DMS153 treated with DMSO at 0.1 percent for 48 hours (cell line): ENCODE data around the gene CCDC187.
"Not testable (repeated sequence)": the region's sequence is repeated elsewhere in the genome, so short reads cannot be mapped to it uniquely, and the experiment has no call there.

ENCODE experiments used
- DNase-seq: peaks from one replicate; lab custom pipeline; 2025; ENCODE audit not compliant: unreplicated experiment; lab: John Stamatoyannopoulos, UW

Gene CCDC187

GRCh38 chr9:136303825-136304416, at the start of gene CCDC187:
CCDC187 (minus strand) TSS chr9:136304094; CDS start chr9:136303830, 264 bp downstream.
- no peak for DNase-seq

- DNase-seq: no peak
Observed at GRCh38 chr9:136353088-136353487, 49.2 kb upstream of the CCDC187 start.

- DNase-seq: no peak
Observed at GRCh38 chr9:136352682-136353081, 48.8 kb upstream of the CCDC187 start.

GRCh38 chr9:136351868-136352267, 48.0 kb upstream of the CCDC187 start:
- DNase-seq: not testable (repeated sequence)

GRCh38 chr9:136351252-136351800, 47.4 kb upstream of the CCDC187 start:
- DNase-seq: no peak

- no peak for DNase-seq
Observed at GRCh38 chr9:136349546-136349945, 45.7 kb upstream of the CCDC187 start.

- DNase-seq: no peak
Observed at GRCh38 chr9:136348691-136349090, 44.8 kb upstream of the CCDC187 start.

GRCh38 chr9:136347472-136348256, 43.8 kb upstream of the CCDC187 start:
- DNase-seq: no peak

GRCh38 chr9:136346927-136347465, 43.1 kb upstream of the CCDC187 start:
- DNase-seq: no peak

GRCh38 chr9:136346157-136346481, 42.2 kb upstream of the CCDC187 start:
- DNase-seq: no peak

GRCh38 chr9:136345281-136346156, 41.6 kb upstream of the CCDC187 start:
- DNase-seq: no peak

- no peak for DNase-seq
Observed at GRCh38 chr9:136344544-136345280, 40.8 kb upstream of the CCDC187 start.

GRCh38 chr9:136343884-136344269, 40.0 kb upstream of the CCDC187 start:
- DNase-seq: no peak

- DNase-seq: no peak
Observed at GRCh38 chr9:136343121-136343883, 39.4 kb upstream of the CCDC187 start.

GRCh38 chr9:136342181-136343120, 38.6 kb upstream of the CCDC187 start:
- DNase-seq: peak; percentile 21

GRCh38 chr9:136341769-136342168, 37.9 kb upstream of the CCDC187 start:
- no peak for DNase-seq

- DNase-seq: no peak
Observed at GRCh38 chr9:136341042-136341655, 37.3 kb upstream of the CCDC187 start.

GRCh38 chr9:136340356-136341041, 36.6 kb upstream of the CCDC187 start:
- DNase-seq: no peak
